ENCODE data around the gene RCOR3.
"Not testable (repeated sequence)": the region's sequence is repeated elsewhere in the genome, so short reads cannot be mapped to it uniquely, and the experiment has no call there.

RCOR3 gene

GRCh38 chr1:211258756-211259637, at the start of gene RCOR3:
Gene RCOR3 (plus strand): TSS chr1:211259366. CDS start chr1:211259561, 195 bp downstream.
- peak; percentile 84 for DNase-seq (ENCODE audit: low read depth)

DNA sequence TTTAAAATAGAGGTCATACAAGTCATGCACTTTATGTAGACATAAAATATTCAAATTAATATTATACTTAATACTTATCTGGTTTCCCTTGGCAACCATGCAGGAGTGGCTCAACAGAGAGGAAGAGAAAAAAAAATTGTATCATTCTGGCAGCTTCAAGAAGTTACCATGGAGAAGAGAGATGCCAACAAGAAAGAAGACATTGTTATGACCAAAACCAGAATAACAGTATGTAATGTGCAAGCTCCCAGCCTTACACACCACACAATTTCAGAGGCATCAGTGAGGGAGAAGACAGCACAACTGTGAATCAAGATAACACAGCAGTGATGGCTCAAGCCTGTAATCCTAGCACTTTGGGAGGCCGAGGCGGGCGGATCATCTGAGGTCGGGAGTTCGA, 49.1 kb upstream of the RCOR3 start:
- no peak for DNase-seq (ENCODE audit: low read depth)

DNA sequence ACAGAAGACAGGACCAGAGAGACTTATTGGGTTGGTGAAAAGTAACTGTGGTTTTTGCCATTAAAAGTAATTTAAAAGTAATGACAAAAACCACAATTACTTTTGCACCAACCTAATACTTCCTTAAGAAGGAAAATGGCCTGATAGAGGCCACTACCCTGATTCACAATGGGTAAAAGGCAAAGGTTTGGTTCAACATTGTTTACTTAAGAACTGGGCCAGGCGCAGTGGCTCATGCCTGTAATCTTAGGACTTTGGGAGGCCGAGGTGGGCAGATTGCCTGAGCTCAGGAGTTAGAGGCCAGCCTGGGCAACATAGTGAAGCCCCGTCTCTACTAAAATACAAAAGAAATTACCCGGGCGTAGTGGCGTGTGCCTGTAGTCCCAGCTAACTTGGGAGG, 48.2 kb upstream of the RCOR3 start:
- DNase-seq (ENCODE audit: low read depth) = no peak

- DNase-seq (ENCODE audit: low read depth) = no peak
Measured at GRCh38 chr1:211213702-211214101, 45.5 kb upstream of the RCOR3 start.

DNA sequence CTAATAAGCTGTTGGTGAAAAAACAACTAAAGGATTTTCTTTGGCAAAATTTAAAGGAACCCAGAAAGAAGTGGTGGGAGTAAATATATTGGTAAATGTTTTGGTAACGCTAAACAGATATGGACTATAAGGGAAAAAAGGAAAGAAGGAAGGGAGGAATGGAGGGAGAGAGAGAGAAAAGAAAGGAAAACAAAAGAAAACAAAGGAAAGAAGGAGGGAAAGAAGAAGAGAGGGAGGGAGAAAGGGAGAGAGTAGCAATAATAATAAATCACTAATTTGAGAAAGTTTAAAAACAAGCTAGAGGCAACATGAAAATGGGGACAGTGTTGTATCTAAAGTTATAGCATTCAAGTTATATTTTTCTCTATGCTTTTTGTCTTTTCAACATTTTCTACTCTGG, 43.6 kb upstream of the RCOR3 start:
- no peak for DNase-seq (ENCODE audit: low read depth)

DNA sequence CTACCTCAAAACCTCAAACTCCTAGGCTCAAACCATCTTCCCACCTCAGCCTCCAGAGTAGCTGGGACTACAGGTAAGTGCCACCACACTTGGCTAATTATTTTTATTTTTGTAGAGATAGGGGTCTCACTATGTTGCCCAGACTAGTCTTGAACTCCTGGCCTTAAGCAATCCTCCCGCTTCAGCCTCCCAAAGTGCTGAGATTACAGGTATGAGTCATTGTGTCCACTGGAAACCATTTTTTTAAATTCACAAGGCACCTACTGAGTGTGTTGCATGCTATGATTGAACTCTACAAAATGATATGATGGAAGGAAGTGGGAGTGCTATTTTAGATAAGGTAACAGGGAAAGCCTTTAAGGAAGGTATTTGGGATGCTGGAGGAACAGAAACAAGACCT, 41.8 kb upstream of the RCOR3 start:
- DNase-seq (ENCODE audit: low read depth) = no peak

DNA sequence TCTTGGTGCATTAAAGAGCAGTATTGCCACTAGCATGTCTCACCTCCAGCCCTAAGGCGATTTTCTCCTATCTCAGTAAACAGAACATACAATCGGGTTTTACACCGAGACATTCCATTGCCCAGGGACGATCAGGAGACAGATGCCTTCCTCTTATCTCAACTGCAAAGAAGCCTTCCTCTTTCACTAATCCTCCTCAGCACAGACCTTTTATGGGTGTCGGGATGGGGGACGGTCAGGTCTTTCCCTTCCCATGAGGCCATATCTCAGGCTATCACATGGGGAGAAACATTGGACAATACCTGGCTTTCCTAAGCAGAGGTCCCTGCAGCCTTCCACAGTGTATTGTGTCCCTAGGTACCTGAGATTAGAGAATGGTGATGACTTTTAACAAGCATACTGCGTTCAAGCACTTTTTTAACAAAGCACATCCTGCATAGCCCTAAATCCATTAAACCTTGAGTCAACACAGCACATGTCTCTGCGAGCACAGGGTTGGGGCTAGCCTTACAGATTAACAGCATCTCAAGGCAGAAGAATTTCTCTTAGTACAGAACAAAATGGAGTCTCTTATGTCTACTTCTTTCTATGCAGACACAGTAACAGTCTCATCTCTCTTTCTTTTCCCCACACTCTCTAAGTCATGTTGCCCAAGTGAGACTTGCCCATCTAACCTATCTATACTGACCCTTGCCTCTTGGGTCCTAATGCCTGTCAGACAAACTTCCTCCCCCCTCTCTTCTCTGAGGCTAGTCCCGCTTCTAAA, 36.5 kb upstream of the RCOR3 start:
- DNase-seq (ENCODE audit: low read depth) = not testable (repeated sequence)

- not testable (repeated sequence) for DNase-seq (ENCODE audit: low read depth)
Measured at GRCh38 chr1:211228573-211229364, 30.4 kb upstream of the RCOR3 start.

DNA sequence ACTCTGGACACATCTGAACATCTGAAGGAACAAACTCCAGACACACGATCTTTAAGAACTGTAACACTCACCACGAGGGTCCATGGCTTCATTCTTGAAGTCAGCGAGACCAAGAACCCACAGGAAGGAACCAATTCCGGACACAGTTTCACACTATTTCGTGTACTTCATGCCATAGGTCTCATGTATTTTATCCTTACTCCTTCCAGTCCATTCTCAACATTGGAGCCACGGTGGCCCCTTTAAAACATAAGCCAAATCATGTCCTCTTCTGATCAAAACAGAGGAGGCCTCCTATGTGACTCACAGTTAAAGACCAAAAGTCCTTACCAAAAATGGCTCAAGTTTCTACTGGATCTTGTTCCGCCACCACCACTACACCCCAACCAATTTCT, 29.8 kb upstream of the RCOR3 start:
- no peak for DNase-seq (ENCODE audit: low read depth)

DNA sequence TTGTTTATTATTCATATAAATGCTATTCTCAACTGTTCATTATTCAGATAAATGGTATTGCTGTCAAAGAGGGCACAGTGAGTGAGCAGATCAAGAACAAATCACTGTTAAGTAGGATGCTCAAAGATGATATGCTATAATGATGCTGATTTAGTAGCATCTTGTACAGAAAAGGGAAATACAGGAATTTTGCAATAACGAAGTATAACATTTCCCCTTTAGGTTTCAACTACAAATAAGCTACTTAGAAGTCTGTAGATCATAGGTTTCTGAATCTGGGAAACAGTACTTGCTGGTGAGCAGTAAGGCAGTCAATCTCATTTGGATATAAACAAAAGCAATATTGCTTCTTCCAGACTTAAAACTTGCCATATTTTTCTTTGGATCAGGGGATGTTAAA, 27.3 kb upstream of the RCOR3 start:
- DNase-seq (ENCODE audit: low read depth) = no peak

GRCh38 chr1:211236633-211237320, 22.4 kb upstream of the RCOR3 start:
- no peak for DNase-seq (ENCODE audit: low read depth)

DNA sequence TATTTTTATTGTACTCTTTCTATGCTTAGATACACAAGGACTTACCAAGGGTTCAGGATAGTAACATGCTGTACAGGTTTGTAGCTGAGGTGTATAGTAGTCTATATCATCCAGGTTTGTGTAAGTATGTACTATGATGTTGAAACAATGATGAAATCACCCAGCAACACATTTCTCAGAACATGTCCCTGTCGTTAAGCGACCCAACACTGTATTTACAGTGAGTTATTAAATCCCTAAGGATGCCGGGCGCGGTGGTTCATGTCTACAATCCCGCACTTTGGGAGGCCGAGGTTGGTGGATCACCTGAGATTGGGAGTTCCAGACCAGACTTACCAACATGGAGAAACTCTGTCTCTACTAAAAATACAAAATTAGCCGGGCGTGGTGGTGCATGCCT, 21.6 kb upstream of the RCOR3 start:
- no peak for DNase-seq (ENCODE audit: low read depth)

DNA sequence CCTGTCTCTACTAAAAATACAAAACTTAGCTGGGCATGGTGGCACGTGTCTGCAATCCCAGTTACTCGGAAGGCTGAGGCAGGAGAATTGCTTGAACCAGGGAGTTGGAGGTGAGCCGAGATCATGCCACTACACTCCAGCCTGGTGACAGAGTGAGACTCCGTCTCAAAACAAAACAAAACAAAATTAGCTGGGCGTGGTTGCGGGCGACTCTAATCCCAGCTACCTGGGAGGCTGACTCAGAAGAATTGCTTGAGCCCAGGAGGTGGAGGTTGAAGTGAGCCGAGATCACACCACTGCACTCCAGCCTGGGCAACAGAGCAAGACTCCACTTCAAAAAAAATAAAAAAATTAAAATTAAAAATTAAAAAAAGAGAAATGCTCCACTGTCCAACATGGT, 18.6 kb upstream of the RCOR3 start:
- not testable (repeated sequence) for DNase-seq (ENCODE audit: low read depth)

DNA sequence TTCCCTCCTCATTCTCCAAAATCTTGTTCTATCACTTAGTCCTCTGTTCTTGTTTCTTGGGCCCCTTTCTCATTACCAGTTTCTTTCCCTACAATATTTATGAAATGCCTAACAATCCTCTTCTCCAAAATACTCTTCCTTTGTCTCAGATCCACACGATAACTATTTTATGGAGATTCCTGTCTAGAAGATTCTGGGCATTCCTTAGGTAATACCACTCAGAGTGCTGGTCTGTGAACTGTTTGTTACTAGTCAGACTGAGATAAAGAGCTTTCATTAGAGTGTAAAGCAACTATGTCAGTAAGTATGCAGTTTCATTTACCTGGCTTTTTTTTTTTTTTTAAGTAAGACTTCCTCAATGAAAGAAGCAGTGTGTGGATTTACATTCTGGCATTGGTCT, 18.1 kb upstream of the RCOR3 start:
- no peak for DNase-seq (ENCODE audit: low read depth)

DNA sequence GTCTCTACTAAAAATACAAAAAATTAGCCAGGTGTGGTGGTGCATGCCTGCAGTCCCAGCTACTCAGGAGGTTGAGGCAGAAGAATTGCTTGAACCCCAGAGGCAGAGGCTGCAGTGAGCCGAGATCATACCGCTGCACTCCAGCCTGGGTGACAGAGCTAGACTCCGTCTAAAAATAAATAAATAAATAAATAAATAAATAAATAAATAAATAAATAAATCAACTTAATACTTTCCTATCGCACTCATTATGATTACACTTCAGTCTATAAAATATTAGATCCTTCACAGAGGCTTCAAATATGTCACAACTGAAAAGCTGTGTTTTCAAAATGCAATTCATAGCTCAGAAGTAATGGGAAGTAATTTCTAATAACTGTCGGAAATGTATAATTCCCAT, 15.5 kb upstream of the RCOR3 start:
- not testable (repeated sequence) for DNase-seq (ENCODE audit: low read depth)

- not testable (repeated sequence) for DNase-seq (ENCODE audit: low read depth)
Measured at GRCh38 chr1:211246583-211246982, 12.6 kb upstream of the RCOR3 start.

DNA sequence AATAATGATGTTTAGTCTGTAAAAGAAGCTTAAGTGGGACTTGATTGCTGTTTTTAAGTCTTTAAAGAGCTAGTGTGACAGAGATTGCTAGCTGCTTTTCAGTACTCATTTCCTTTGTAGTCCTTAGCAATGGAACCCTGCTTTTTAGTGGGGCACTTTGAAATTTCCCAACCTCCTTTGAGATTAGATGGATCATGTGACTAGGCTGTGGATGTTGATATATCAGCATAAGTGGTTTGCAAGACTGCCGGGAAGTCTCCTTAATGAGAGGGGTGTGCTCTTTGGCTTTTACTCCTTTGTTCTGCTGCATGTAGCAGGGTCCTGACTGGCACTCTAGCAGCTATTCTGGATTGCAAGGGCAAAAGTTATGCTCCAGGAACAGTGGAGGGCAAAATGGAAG, 11.2 kb upstream of the RCOR3 start:
- DNase-seq (ENCODE audit: low read depth) = no peak

DNA sequence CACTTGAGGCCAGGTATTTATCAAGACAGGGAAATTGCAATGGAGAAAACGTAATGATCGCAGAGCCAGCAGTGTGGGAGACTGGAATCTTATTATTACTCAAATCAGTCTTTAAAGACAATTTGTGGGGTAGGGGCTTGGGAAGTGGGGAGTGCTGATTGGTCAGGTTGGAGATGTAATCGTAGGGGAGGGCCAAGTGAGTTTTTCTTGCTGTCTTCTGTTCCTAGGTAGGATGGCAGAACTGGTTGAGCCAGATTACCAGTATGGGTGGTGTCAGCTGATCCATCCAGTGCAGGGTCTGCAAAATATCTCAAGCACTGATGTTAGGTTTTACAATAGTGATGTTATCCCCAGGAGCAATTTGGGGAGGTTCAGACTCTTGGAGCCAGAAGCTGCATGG, 9.6 kb upstream of the RCOR3 start:
- DNase-seq (ENCODE audit: low read depth) = not testable (repeated sequence)

- DNase-seq (ENCODE audit: low read depth) = no peak
Measured at GRCh38 chr1:211257826-211258225, 1.3 kb upstream of the RCOR3 start.

DNA sequence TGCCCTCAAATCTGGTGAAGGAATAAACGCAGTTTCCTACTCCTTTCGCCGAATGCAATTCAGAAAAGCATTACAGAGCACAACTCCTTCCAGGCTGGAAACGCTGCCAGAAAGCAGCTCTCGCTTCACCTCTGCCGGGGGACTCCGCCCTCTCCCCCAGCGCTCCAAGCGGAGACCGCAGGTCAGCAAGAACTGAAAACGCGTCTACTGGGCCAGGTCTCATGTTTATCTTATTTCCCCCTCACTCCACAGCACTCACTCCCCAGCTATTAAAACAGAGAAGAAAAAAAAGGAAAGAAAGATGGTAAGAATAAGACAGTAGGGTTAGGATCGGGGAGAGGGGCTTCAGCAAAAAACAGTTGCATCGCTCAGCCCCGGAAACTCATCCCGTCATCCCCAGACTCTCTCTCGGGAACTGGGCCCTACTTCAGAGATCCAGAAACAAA, 833 bp upstream of the RCOR3 start:
- peak; percentile 9 for DNase-seq (ENCODE audit: low read depth)

GRCh38 chr1:211259638-211260126, 516 bp downstream of the RCOR3 start:
- peak; percentile 23 for DNase-seq (ENCODE audit: low read depth)
